ENCODE data around the gene TMEM62. TPM values are rescaled to one million over a fixed set of nuclear protein-coding genes. Genes with fewer than 3 reads are reported as not detected.

Gene TMEM62
- total RNA-seq, 1 donor from 2014 or later = 11.5 TPM

DNA sequence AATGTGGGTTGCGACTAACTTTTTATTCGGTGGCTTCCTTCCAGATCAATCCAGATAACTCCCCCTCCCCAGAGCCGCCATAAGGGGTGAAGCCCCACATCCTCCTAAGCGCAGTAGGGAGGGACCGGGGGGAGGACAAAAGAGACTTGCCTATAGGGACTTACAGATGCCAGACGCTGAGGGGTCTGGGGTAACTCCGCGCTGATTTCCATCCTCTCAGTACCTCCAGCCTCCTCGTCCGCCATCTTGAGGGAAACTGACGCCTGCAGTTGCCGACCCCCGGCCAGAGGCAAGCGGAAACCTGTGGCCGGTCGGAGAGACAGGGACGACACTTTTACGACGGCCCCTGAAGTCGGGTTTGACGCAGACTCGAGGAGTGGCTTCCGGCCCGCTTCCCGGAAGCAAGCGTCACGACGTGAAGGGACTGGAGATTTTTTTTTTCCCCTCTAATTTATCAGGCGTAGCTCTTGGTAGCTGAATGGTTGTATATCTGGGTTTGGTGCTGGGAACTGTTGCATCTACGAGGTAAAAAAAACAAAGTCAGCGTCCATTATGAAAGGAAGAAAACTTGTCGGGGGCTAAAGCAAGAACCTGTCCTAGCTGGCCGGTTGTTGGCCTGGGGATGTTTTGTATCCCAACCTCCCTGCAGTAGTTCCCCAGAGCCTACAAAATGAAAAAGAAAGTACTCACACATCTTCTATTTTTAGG lies 27.5 kb upstream of the TMEM62 start, which contains the start of gene UBR1:
Gene UBR1, minus strand, starts transcription at position 261 of the 708 bp plus-strand sequence. Its CDS starts 16 bp downstream, at position 245.
- Mint-ChIP-seq H3K4me3 (peak within 1 kb of the TSS; percentile 95), H3K27ac (peak within 1 kb of the TSS; percentile 91), H3K27me3 (no peaks in the 10 kb centered on the region), H3K36me3 (peaks cover 25% of the 10 kb centered on the region), H3K9me3 (no peaks in the 10 kb centered on the region), H3K4me1 (ENCODE audit: unreplicated experiment) (peaks cover 26% of the 10 kb centered on the region)
- TF ChIP-seq CTCF (conservative IDR thresholded peaks at IDR 0.05) = no peak
- DNase-seq (ENCODE audit: extremely low spot score, unreplicated experiment) = peak; percentile 87

DNA sequence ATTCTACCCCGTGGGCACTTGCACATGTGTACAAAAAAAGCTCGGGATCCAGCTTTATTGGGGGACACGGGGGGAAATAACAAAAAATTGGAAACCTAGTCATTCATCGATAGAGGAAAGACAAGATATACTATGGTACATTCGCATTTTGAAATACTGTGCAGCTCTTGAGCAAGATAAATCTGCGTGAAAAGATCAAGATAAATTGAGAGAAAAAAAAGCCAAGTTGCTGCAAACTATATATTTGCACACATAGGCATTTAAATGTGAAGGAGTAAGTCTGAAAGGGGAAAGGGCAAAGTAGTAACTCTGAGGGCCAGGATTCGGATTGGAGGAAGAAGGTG lies 26.9 kb upstream of the TMEM62 start:
- H3K4me3 Mint-ChIP-seq = peak overlapping the region; percentile 95
- no peaks in the 10 kb centered on the region for H3K27me3 Mint-ChIP-seq
- peak overlapping the region; percentile 91 for H3K27ac Mint-ChIP-seq

GRCh38 chr15:43107751-43108150 lies 25.6 kb upstream of the TMEM62 start:
- H3K9me3 Mint-ChIP-seq = no peaks in the 10 kb centered on the region
- DNase-seq (ENCODE audit: extremely low spot score, unreplicated experiment) = no peak
- no peaks in the 10 kb centered on the region for H3K27me3 Mint-ChIP-seq
- no peak for TF ChIP-seq CTCF (conservative IDR thresholded peaks at IDR 0.05)
- peaks cover 22% of the 10 kb centered on the region for H3K4me1 Mint-ChIP-seq (ENCODE audit: unreplicated experiment)
- peaks cover 12% of the 10 kb centered on the region for H3K36me3 Mint-ChIP-seq
- no peak overlapping the region for H3K4me3 Mint-ChIP-seq
- H3K27ac Mint-ChIP-seq = no peak overlapping the region

More for the DNA sequence above, 26.9 kb upstream of the TMEM62 start:
- TF ChIP-seq CTCF (conservative IDR thresholded peaks at IDR 0.05) = no peak
- H3K36me3 Mint-ChIP-seq = peaks cover 21% of the 10 kb centered on the region
- peaks cover 22% of the 10 kb centered on the region for H3K4me1 Mint-ChIP-seq (ENCODE audit: unreplicated experiment)
- H3K9me3 Mint-ChIP-seq = no peaks in the 10 kb centered on the region
- DNase-seq (ENCODE audit: extremely low spot score, unreplicated experiment) = no peak

DNA sequence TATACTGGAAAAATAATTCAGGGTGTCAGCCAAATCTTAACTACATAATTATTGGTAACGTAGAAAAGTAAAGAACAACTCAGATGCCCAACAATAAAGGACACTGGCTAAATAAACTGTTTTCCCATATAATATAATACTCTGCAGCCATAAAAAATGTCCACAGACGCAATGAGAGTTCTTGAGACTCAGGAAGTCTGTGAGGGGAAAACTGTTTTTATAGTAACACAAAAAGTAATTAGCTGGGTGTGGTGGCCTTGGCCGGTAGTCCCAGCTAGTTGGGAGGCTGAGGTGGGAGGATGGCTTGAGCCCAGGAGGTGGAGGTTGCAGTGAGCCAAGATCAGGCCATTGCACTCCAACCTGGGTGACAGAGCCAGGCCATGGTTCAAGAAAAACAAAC lies 22.0 kb upstream of the TMEM62 start:
- Mint-ChIP-seq H3K27me3 (peaks cover 7% of the 10 kb centered on the region), H3K9me3 (no peaks in the 10 kb centered on the region), H3K36me3 (no peaks in the 10 kb centered on the region), H3K4me1 (ENCODE audit: unreplicated experiment) (peaks cover 3% of the 10 kb centered on the region), H3K27ac (no peak overlapping the region), H3K4me3 (no peak overlapping the region)
- DNase-seq (ENCODE audit: extremely low spot score, unreplicated experiment) = no peak
- TF ChIP-seq CTCF (conservative IDR thresholded peaks at IDR 0.05) = no peak

DNA sequence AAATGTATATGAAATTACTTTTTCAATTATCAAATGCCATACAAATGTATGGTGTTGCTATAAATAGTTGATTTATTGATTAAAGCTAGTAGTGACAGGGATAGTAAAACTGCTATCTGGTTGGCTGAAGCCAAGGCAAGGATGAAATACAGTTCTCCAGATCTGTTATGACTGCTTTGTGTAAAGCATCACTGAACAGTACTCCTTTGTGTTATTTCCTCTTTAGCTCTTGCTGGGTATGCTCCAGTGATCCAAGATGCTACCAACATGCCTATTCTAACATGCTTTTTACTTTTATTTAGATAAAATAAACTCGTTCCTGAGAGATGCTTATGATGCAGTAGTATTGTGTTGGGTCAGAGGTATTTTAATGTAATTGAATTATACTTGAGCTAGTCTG lies 15.1 kb upstream of the TMEM62 start:
- H3K27ac Mint-ChIP-seq = no peak overlapping the region
- no peaks in the 10 kb centered on the region for H3K36me3 Mint-ChIP-seq
- H3K4me3 Mint-ChIP-seq = no peak overlapping the region
- peaks cover 39% of the 10 kb centered on the region for H3K27me3 Mint-ChIP-seq
- DNase-seq (ENCODE audit: extremely low spot score, unreplicated experiment) = no peak
- TF ChIP-seq CTCF (conservative IDR thresholded peaks at IDR 0.05) = no peak
- H3K9me3 Mint-ChIP-seq = no peaks in the 10 kb centered on the region
- H3K4me1 Mint-ChIP-seq (ENCODE audit: unreplicated experiment) = peaks cover 7% of the 10 kb centered on the region

Measured in type B pancreatic cell (in vitro differentiated cells).